Nephron progenitor cell (in vitro differentiated cells): ENCODE data around the gene FARSA.
A peak's percentile ranks its signal among the peaks of the same experiment; 100 is the strongest.
"Not testable (repeated sequence)": the region's sequence is repeated elsewhere in the genome, so short reads cannot be mapped to it uniquely, and the experiment has no call there.

Experiments used
- DNase-seq: peaks from one replicate; pipeline ENCODE4 v3.0.0; 2021
- H3K27ac Mint-ChIP-seq: 2 replicates; pipeline ENCODE4 v1.8.0; 2021; ENCODE audit warnings: mild to moderate bottlenecking, moderate library complexity, mixed read lengths
- H3K27me3 Mint-ChIP-seq: 2 replicates; pipeline ENCODE4 v1.8.0; 2021; ENCODE audit warnings: mild to moderate bottlenecking, low read depth, mixed read lengths; ENCODE audit not compliant: poor library complexity
- H3K36me3 Mint-ChIP-seq: 2 replicates; pipeline ENCODE4 v1.8.0; 2021; ENCODE audit warnings: low read depth, mixed read lengths
- H3K4me1 Mint-ChIP-seq: 2 replicates; pipeline ENCODE4 v1.8.0; 2021; ENCODE audit warnings: mixed read lengths
- H3K4me3 Mint-ChIP-seq: 2 replicates; pipeline ENCODE4 v1.8.0; 2021; ENCODE audit warnings: mild to moderate bottlenecking, moderate library complexity, mixed read lengths
- H3K9me3 Mint-ChIP-seq: 2 replicates; pipeline ENCODE4 v1.8.0; 2021; ENCODE audit warnings: mild to moderate bottlenecking, moderate library complexity, mixed read lengths
- TF ChIP-seq, protein P1 (sequence below): fragments of 200-600 bp; sonication (generic); IDR thresholded peaks from 2 replicates; pipeline ENCODE4 v1.5.0; 2021; ENCODE audit warnings: antibody characterized with exemption

The FARSA gene

GRCh38 chr19:12899891-12900518 is 33.5 kb downstream of the FARSA start:
- no peak overlapping the region for H3K4me3 Mint-ChIP-seq
- H3K27ac Mint-ChIP-seq: peak overlapping the region; percentile 51
- TF ChIP-seq, protein P1, sequence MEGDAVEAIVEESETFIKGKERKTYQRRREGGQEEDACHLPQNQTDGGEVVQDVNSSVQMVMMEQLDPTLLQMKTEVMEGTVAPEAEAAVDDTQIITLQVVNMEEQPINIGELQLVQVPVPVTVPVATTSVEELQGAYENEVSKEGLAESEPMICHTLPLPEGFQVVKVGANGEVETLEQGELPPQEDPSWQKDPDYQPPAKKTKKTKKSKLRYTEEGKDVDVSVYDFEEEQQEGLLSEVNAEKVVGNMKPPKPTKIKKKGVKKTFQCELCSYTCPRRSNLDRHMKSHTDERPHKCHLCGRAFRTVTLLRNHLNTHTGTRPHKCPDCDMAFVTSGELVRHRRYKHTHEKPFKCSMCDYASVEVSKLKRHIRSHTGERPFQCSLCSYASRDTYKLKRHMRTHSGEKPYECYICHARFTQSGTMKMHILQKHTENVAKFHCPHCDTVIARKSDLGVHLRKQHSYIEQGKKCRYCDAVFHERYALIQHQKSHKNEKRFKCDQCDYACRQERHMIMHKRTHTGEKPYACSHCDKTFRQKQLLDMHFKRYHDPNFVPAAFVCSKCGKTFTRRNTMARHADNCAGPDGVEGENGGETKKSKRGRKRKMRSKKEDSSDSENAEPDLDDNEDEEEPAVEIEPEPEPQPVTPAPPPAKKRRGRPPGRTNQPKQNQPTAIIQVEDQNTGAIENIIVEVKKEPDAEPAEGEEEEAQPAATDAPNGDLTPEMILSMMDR: no peak
- peaks cover 3% of the 10 kb centered on the region for H3K27me3 Mint-ChIP-seq
- no peaks in the 10 kb centered on the region for H3K4me1 Mint-ChIP-seq
- peaks cover 2% of the 10 kb centered on the region for H3K36me3 Mint-ChIP-seq
- no peak for DNase-seq
- H3K9me3 Mint-ChIP-seq: no peaks in the 10 kb centered on the region

DNA sequence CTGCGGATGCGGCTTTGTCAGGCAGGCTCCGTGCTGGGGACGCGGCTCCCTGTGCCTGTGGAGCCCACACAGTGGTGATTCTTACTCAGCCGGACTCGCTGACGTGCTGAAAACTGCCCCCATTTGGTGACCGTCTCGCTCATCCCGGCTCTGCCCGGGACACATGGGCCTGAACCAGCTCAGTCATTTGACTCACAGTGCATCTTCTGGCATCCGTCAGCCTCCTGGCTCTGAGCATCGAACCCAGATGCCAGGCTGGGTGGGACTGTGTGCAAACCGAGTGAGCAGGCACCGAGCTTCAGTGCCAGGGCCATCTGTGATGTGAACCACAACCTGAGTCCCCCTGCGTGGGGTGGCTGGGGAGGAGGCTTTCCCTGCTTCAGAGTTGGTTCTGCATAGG is 37.1 kb downstream of the FARSA start:
- H3K27ac Mint-ChIP-seq: no peak overlapping the region
- H3K36me3 Mint-ChIP-seq: peaks cover 13% of the 10 kb centered on the region
- DNase-seq: no peak
- H3K4me1 Mint-ChIP-seq: peaks cover 9% of the 10 kb centered on the region
- no peaks in the 10 kb centered on the region for H3K9me3 Mint-ChIP-seq
- no peak overlapping the region for H3K4me3 Mint-ChIP-seq
- H3K27me3 Mint-ChIP-seq: no peaks in the 10 kb centered on the region
- TF ChIP-seq, protein P1: no peak

GRCh38 chr19:12893582-12893981 is 39.9 kb downstream of the FARSA start:
- no peak for DNase-seq
- peak overlapping the region; percentile 69 for H3K4me3 Mint-ChIP-seq
- peaks cover 13% of the 10 kb centered on the region for H3K36me3 Mint-ChIP-seq
- TF ChIP-seq, protein P1: no peak
- peaks cover 26% of the 10 kb centered on the region for H3K4me1 Mint-ChIP-seq
- H3K9me3 Mint-ChIP-seq: no peaks in the 10 kb centered on the region
- no peak overlapping the region for H3K27ac Mint-ChIP-seq
- peaks cover 11% of the 10 kb centered on the region for H3K27me3 Mint-ChIP-seq

GRCh38 chr19:12891553-12892021 is 41.9 kb downstream of the FARSA start:
- TF ChIP-seq, protein P1: no peak
- Mint-ChIP-seq H3K27me3 (peaks cover 31% of the 10 kb centered on the region), H3K9me3 (peaks cover 2% of the 10 kb centered on the region), H3K4me3 (peak overlapping the region; percentile 99), H3K27ac (peak overlapping the region; percentile 95), H3K4me1 (peaks cover 28% of the 10 kb centered on the region), H3K36me3 (peaks cover 13% of the 10 kb centered on the region)
- DNase-seq: peak; percentile 48

DNA sequence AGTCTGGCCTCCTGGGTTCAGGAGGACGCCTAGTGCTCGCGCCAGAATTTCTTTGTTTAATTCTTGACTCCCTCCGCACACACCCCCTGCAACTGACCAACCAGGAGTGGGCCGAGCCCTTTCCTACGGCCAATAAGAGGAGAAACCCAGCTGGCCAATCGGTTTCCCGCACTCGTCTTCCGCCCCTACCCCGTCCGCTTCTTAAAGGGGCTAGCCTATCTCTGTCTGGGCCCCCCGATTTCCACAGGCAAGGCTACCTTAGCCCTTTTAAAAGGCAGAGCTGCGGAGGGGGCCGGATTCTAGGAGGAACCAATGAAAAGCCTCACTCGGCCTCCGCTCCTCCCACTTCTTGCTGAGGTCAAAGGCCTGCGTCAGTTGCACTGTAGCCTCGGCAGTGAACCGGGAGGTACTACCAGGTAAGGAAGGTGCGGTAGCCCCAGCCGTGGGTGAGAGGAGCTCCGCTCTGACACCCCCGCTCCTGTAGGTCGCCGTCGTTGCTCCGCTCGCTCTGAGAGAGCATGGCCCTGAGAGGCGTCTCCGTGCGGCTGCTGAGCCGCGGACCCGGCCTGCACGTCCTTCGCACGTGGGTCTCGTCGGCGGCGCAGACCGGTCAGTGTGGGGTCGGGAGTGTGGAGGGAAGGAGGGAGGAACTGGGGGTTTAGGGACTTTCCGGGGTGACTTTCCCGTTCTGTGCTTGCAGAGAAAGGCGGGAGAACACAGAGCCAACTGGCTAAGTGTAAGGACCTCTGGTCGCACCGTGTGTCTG is 42.5 kb downstream of the FARSA start, which contains the start of gene GCDH:
Gene GCDH, plus strand, starts transcription at position 374 of the 766 bp plus-strand sequence. Its CDS starts 145 bp downstream, at position 519.
- H3K27ac Mint-ChIP-seq: peak within 1 kb of the TSS; percentile 99
- TF ChIP-seq, protein P1: no peak
- H3K36me3 Mint-ChIP-seq: peaks cover 13% of the 10 kb centered on the region
- H3K9me3 Mint-ChIP-seq: peaks cover 3% of the 10 kb centered on the region
- H3K4me3 Mint-ChIP-seq: peak within 1 kb of the TSS; percentile 99
- H3K4me1 Mint-ChIP-seq: peaks cover 32% of the 10 kb centered on the region
- DNase-seq: peak; percentile 91
- H3K27me3 Mint-ChIP-seq: peaks cover 37% of the 10 kb centered on the region

- H3K9me3 Mint-ChIP-seq, DNase-seq: not testable (repeated sequence)
- Mint-ChIP-seq H3K36me3 (peaks cover 13% of the 10 kb centered on the region), H3K4me3 (peak overlapping the region; percentile 99), H3K27ac (peak overlapping the region; percentile 99), H3K4me1 (peaks cover 32% of the 10 kb centered on the region), H3K27me3 (peaks cover 41% of the 10 kb centered on the region)
Measured at GRCh38 chr19:12890299-12890786, 43.2 kb downstream of the FARSA start.
